HG03457 (cell line): ENCODE measurements around the gene LIPK.
"Not testable (repeated sequence)": the region's sequence is repeated elsewhere in the genome, so short reads cannot be mapped to it uniquely, and the experiment has no call there.

Experiments used
- ATAC-seq: cut with Tn5 transposase; IDR thresholded peaks from one replicate; pipeline ENCODE4 v1.9.1; 2021; ENCODE audit warnings: moderate number of reproducible peaks; ENCODE audit not compliant: unreplicated experiment

LIPK gene

GRCh38 chr10:88709361-88709760 lies 3.3 kb downstream of the LIPK start:
- ATAC-seq: not testable (repeated sequence)

GRCh38 chr10:88715517-88715916 lies 9.5 kb downstream of the LIPK start:
- no peak for ATAC-seq

GRCh38 chr10:88721392-88721791 lies 15.3 kb downstream of the LIPK start:
- ATAC-seq: no peak

GRCh38 chr10:88725798-88726197 lies 19.7 kb downstream of the LIPK start:
- no peak for ATAC-seq

GRCh38 chr10:88728107-88728763 lies 22.2 kb downstream of the LIPK start:
- no peak for ATAC-seq

GRCh38 chr10:88730864-88731263 lies 24.8 kb downstream of the LIPK start:
- ATAC-seq: no peak

GRCh38 chr10:88731296-88731695 lies 25.2 kb downstream of the LIPK start:
- no peak for ATAC-seq

- ATAC-seq: no peak
Observed at GRCh38 chr10:88733215-88733614, 27.2 kb downstream of the LIPK start.

GRCh38 chr10:88735661-88736060 lies 29.6 kb downstream of the LIPK start:
- ATAC-seq: no peak

- ATAC-seq: not testable (repeated sequence)
Observed at GRCh38 chr10:88741921-88742320, 35.9 kb downstream of the LIPK start.

- no peak for ATAC-seq
Observed at GRCh38 chr10:88742448-88742847, 36.4 kb downstream of the LIPK start.

- ATAC-seq: no peak
Observed at GRCh38 chr10:88744002-88744401, 38.0 kb downstream of the LIPK start.

- ATAC-seq: no peak
Observed at GRCh38 chr10:88745633-88746032, 39.6 kb downstream of the LIPK start.

- no peak for ATAC-seq
Observed at GRCh38 chr10:88754287-88754686, 48.2 kb downstream of the LIPK start.

- peak; percentile 61 for ATAC-seq
Observed at GRCh38 chr10:88755753-88756152, 49.7 kb downstream of the LIPK start.

GRCh38 chr10:88756660-88757059 lies 50.6 kb downstream of the LIPK start:
- ATAC-seq: no peak

- no peak for ATAC-seq
Observed at GRCh38 chr10:88759366-88760101, 53.5 kb downstream of the LIPK start, which contains the start of gene LIPN. LIPN (plus strand) TSS chr10:88760020; CDS start chr10:88761406, 1,386 bp downstream.

- no peak for ATAC-seq
Observed at GRCh38 chr10:88762906-88763305, 56.9 kb downstream of the LIPK start.

GRCh38 chr10:88763441-88763840 lies 57.4 kb downstream of the LIPK start:
- ATAC-seq: no peak

- ATAC-seq: no peak
Observed at GRCh38 chr10:88764110-88764509, 58.1 kb downstream of the LIPK start.

- no peak for ATAC-seq
Observed at GRCh38 chr10:88765816-88766215, 59.8 kb downstream of the LIPK start.

- no peak for ATAC-seq
Observed at GRCh38 chr10:88769384-88769783, 63.3 kb downstream of the LIPK start.
